Osteoblast (primary cell): Measurements from ENCODE around the gene NPAS1. TPM values are rescaled to one million over a fixed set of nuclear protein-coding genes. Genes with fewer than 3 reads are reported as not detected.

Source experiments
- DNase-seq: peaks from one replicate; pipeline ENCODE4 v3.0.0; 2011; ENCODE audit warnings: low spot score, mixed read lengths; ENCODE audit not compliant: insufficient read length; ENCODE audit errors: missing footprints
- H2AFZ ChIP-seq: 2 replicates; pipeline ENCODE4 v1.6.0; 2011; ENCODE audit warnings: mild to moderate bottlenecking, low read length
- H3K27ac ChIP-seq: 2 replicates; pipeline ENCODE4 v1.5.1; 2011; ENCODE audit warnings: mild to moderate bottlenecking, low read depth, low read length, moderate library complexity
- H3K27me3 ChIP-seq: 2 replicates; pipeline ENCODE4 v1.6.0; 2012; ENCODE audit warnings: mild to moderate bottlenecking, control low read depth, inconsistent platforms, low read length, moderate library complexity; ENCODE audit not compliant: insufficient read depth
- H3K36me3 ChIP-seq: 2 replicates; pipeline ENCODE4 v1.5.1; 2011; ENCODE audit warnings: mild to moderate bottlenecking, low read length, control low read depth, moderate library complexity; ENCODE audit not compliant: insufficient read depth
- H3K4me1 ChIP-seq: 2 replicates; pipeline ENCODE4 v1.5.1; 2011; ENCODE audit warnings: mild to moderate bottlenecking, low read length, control low read depth, moderate library complexity; ENCODE audit not compliant: insufficient read depth
- H3K4me2 ChIP-seq: 2 replicates; pipeline ENCODE4 v1.6.0; 2011; ENCODE audit warnings: mild to moderate bottlenecking, low read length; ENCODE audit not compliant: insufficient read depth
- H3K4me3 ChIP-seq: fragments of 200-600 bp; sonication (generic); 3 replicates; pipeline ENCODE4 v1.5.1; 2012; ENCODE audit warnings: mild to moderate bottlenecking, low read length, inconsistent platforms; ENCODE audit not compliant: insufficient read depth
- H3K79me2 ChIP-seq: 2 replicates; pipeline ENCODE4 v1.6.0; 2012; ENCODE audit warnings: mild to moderate bottlenecking, low read length, control low read depth, inconsistent platforms; ENCODE audit not compliant: insufficient read depth
- H3K9me3 ChIP-seq: 2 replicates; pipeline ENCODE4 v1.5.1; 2011; ENCODE audit warnings: low read depth, low read length, control low read depth
- H4K20me1 ChIP-seq: 2 replicates; pipeline ENCODE4 v1.6.0; 2012; ENCODE audit warnings: mild to moderate bottlenecking, low read length, control low read depth; ENCODE audit not compliant: insufficient read depth
- CTCF ChIP-seq: IDR thresholded peaks from 2 replicates; pipeline ENCODE4 v1.5.1; 2011; ENCODE audit warnings: mild to moderate bottlenecking, low read depth, low read length, moderate library complexity; ENCODE audit errors: extremely low read depth
- total RNA-seq: library from RNA; depleted of rRNA; stranded (reverse); fragments of >200 nt; gene quantifications from 2 replicates; pipeline ENCODE4 v1.2.3, GENCODE V29; 2012

NPAS1 gene
- total RNA-seq, 1 donor, result 0.72 TPM

GRCh38 chr19:47081095-47081494, 61.5 kb downstream of the NPAS1 start:
- peaks cover 6% of the 10 kb centered on the region for H3K79me2 ChIP-seq
- H3K27ac ChIP-seq, result peak overlapping the region; percentile 41
- H4K20me1 ChIP-seq, result peaks cover 6% of the 10 kb centered on the region
- no peak for DNase-seq
- H2AFZ ChIP-seq, result no peak overlapping the region
- H3K4me1 ChIP-seq, result peaks cover 9% of the 10 kb centered on the region
- H3K36me3 ChIP-seq, result peaks cover 61% of the 10 kb centered on the region
- no peak for TF ChIP-seq CTCF
- no peaks in the 10 kb centered on the region for H3K9me3 ChIP-seq
- no peaks in the 10 kb centered on the region for H3K27me3 ChIP-seq
- no peak overlapping the region for H3K4me2 ChIP-seq
- H3K4me3 ChIP-seq, result no peak overlapping the region

GRCh38 chr19:47082493-47082892, 62.9 kb downstream of the NPAS1 start:
- Histone ChIP-seq H3K27ac (no peak overlapping the region), H3K79me2 (peaks cover 2% of the 10 kb centered on the region), H3K4me2 (no peak overlapping the region), H3K27me3 (no peaks in the 10 kb centered on the region), H4K20me1 (peaks cover 5% of the 10 kb centered on the region), H2AFZ (no peak overlapping the region), H3K4me3 (no peak overlapping the region), H3K9me3 (no peaks in the 10 kb centered on the region), H3K4me1 (peaks cover 9% of the 10 kb centered on the region), H3K36me3 (peaks cover 66% of the 10 kb centered on the region)
- no peak for DNase-seq
- TF ChIP-seq CTCF, result no peak

GRCh38 chr19:47084879-47085439, 65.3 kb downstream of the NPAS1 start:
- Histone ChIP-seq H3K4me2 (no peak overlapping the region), H3K9me3 (no peaks in the 10 kb centered on the region), H2AFZ (no peak overlapping the region), H3K36me3 (peaks cover 73% of the 10 kb centered on the region), H3K27ac (no peak overlapping the region), H3K4me3 (no peak overlapping the region), H3K27me3 (no peaks in the 10 kb centered on the region), H3K79me2 (peaks cover 5% of the 10 kb centered on the region), H4K20me1 (peaks cover 3% of the 10 kb centered on the region), H3K4me1 (peaks cover 4% of the 10 kb centered on the region)
- TF ChIP-seq CTCF, result no peak
- DNase-seq, result no peak

GRCh38 chr19:47086280-47086679, 66.6 kb downstream of the NPAS1 start:
- Histone ChIP-seq H4K20me1 (no peaks in the 10 kb centered on the region), H3K36me3 (peaks cover 68% of the 10 kb centered on the region), H3K27me3 (no peaks in the 10 kb centered on the region), H3K9me3 (no peaks in the 10 kb centered on the region), H3K4me2 (no peak overlapping the region), H2AFZ (no peak overlapping the region), H3K4me3 (no peak overlapping the region), H3K27ac (no peak overlapping the region), H3K79me2 (peaks cover 11% of the 10 kb centered on the region), H3K4me1 (no peaks in the 10 kb centered on the region)
- DNase-seq, result no peak
- no peak for TF ChIP-seq CTCF
